ENCODE data around the gene TRAPPC12.

- TF ChIP-seq, protein P1, sequence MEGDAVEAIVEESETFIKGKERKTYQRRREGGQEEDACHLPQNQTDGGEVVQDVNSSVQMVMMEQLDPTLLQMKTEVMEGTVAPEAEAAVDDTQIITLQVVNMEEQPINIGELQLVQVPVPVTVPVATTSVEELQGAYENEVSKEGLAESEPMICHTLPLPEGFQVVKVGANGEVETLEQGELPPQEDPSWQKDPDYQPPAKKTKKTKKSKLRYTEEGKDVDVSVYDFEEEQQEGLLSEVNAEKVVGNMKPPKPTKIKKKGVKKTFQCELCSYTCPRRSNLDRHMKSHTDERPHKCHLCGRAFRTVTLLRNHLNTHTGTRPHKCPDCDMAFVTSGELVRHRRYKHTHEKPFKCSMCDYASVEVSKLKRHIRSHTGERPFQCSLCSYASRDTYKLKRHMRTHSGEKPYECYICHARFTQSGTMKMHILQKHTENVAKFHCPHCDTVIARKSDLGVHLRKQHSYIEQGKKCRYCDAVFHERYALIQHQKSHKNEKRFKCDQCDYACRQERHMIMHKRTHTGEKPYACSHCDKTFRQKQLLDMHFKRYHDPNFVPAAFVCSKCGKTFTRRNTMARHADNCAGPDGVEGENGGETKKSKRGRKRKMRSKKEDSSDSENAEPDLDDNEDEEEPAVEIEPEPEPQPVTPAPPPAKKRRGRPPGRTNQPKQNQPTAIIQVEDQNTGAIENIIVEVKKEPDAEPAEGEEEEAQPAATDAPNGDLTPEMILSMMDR (IDR thresholded peaks at IDR 0.05), result no peak
- TF ChIP-seq POLR2A (IDR thresholded peaks at IDR 0.05), result no peak
Observed at GRCh38 chr2:3332133-3332532, 47.4 kb upstream of the TRAPPC12 start.
